IPS DF 19.7 (cell line): Measurements from ENCODE around the gene SPATA20.

Experiments
- DNase-seq: peaks from one replicate; pipeline ENCODE4 v3.0.0-alpha.2; 2013; ENCODE audit warnings: low read depth, low spot score

Gene SPATA20

GRCh38 chr17:50547035-50547735 lies at the start of gene SPATA20:
Gene SPATA20 (plus strand): TSS chr17:50547174. CDS start chr17:50547209, 35 bp downstream.
- no peak for DNase-seq

DNA sequence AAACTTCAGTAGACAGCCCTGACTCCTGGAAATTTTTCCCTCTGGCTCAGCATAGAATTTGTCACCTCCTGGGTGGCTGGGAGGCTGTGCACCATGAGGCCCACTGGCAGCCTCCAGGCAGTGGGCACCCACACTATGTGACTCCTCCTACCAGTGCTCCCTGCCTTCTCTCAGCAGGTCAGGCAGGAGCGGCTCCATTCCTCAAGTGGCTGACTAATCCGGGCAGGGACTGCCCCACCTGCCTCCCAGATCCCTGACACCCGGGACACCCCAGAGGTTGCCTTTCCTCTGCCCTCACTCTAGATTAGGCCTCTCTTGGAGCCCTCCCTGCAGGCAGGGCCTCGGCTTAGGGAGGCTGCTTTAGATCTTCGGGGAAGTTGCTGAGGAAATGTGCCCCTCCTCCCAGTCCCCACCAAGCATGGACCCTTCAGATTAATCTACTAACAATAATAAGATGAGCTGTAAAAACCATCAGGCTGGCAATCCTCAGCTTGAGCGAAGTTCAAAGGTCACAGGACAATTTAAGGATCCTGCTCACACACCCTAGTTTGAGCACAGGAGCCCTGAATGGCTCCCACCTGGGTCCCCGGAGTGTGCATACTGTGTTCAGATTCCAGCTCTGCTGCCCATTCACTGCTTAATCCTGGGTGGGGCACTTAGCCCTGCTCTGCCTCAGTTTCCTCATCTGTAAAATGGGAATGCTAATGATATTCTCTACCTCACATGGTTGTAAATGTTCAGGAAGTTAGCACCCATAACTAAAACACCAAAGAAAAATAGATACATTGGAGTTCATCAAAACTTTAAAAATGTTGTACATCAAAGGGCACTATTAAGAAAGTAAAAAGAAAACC lies 48.7 kb upstream of the SPATA20 start:
- DNase-seq, result no peak

- DNase-seq, result no peak
Measured at GRCh38 chr17:50499270-50499669, 47.7 kb upstream of the SPATA20 start.

GRCh38 chr17:50499721-50500120 lies 47.3 kb upstream of the SPATA20 start:
- DNase-seq, result no peak

- DNase-seq, result no peak
Measured at GRCh38 chr17:50501054-50501453, 45.9 kb upstream of the SPATA20 start.

- DNase-seq, result no peak
Measured at GRCh38 chr17:50502301-50502990, 44.5 kb upstream of the SPATA20 start.

- DNase-seq, result no peak
Measured at GRCh38 chr17:50505591-50506130, 41.3 kb upstream of the SPATA20 start.

DNA sequence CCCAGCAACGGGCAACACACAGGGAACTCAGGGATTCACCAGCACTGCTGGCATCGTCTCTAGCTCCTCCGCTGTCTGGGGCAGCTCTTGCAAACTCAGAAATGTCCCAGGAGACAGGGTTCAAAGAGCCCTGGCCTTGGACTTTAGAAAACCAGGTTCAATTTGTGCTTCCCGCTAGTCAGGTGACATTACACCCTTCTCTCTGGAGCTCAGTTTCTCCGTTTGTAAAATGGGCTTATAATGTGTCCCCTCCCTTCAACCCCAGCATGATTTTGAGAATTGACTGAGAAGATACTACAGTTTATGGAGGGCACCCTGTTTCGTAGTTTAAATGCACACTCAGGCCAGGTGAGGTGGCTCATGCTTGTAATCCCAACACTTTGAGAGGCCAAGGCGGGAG lies 40.7 kb upstream of the SPATA20 start:
- no peak for DNase-seq

DNA sequence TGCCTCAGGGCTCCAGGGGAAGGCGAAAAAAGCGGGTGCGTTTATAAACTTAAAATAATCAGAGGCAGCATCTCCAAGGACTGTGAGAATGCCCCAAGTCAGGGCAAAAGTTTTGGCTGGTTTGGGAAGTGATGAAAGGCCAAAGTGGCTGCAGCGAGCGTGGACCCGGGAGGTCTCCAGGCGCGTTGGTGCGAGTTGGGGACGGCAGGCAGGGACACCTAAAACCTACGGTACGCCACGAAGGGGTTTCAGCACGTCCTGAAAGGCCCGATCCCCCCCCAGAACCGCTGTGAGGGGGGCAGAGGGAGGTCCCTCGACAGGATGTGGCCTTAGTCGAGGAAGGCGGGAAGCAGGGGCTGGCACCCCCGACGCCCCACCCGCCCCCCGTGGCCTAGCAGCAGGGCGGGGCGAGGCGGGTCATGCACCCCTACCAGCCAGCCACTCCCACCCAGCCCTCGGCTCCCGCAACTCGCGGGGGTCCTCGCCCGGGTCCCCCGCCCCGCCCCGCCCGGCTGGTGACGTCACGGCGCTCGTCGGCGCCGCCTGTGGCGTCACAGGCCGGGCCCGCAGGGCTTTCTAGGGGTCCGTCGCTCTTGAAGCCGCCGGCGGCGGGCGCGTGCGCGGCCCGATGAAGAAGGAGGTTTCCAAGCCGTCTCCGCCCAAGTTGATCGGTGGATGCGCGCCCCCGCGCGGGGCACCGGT lies 39.0 kb upstream of the SPATA20 start, which contains the start of gene MYCBPAP:
Gene MYCBPAP (plus strand): TSS at position 569 of the 702 bp plus-strand sequence. CDS start 236 bp downstream, outside the sequence.
- peak; percentile 38 for DNase-seq

- DNase-seq, result no peak
Measured at GRCh38 chr17:50508573-50509460, 38.2 kb upstream of the SPATA20 start.

DNA sequence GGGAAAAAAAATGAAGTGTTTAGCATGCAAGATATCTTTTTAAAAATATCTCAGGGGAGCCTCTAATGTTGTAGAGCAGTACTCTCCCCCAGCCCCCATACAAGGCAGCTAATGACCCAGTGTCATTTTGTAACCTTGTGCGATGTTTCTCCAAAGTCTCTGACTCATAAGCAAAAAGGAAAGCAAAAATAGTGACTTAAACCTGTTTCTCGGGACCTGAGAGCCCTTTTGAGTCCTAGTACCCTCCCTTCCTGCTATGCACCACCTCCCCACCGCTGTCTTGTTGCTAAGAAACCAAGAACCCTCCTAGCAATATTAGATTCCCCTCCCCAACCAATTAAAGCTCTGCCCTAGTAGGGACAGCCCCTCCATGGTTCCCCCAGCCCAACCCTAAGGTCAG lies 35.9 kb upstream of the SPATA20 start:
- no peak for DNase-seq

DNA sequence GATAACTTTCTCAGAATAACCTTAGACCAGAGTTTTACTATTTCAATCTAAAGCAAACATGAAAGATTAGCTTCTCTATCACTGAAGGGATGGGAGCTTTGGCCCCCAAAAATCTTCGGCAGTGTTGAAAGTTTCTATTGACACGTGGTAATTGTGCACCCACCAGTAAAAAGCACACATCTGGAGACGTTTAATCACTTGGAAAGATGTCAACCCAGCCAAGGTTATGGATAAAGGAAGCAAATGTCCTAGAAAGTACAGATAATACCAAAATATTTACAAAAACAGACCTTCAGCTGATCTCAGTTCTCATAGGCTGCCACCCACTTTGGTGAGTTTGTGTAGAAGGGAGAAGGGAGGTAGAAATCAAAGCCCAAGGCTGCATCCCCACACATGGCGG lies 33.5 kb upstream of the SPATA20 start:
- no peak for DNase-seq

DNA sequence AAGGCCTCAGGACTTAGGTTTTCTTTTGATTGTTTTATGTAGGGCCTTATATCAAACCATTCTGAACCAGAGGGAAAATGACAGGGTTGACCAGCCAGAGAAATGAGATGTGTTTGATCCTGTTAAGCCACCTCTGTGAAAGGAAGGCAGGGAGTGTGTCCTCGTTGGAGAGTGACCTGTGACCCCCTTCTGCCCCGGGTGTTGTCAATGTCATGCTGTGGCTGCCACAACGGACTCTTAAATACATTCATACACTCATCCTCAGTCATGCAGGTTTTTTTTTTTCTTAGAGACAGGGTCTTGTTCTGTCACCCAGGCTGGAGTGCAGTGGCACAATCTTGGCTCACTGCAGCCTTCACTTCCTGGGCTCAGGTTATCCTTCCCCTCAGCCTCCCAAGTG lies 32.6 kb upstream of the SPATA20 start:
- DNase-seq, result no peak

- no peak for DNase-seq
Measured at GRCh38 chr17:50514936-50515702, 31.9 kb upstream of the SPATA20 start.

GRCh38 chr17:50517011-50517410 lies 30.0 kb upstream of the SPATA20 start:
- DNase-seq, result no peak

GRCh38 chr17:50517504-50518383 lies 29.2 kb upstream of the SPATA20 start:
- no peak for DNase-seq

DNA sequence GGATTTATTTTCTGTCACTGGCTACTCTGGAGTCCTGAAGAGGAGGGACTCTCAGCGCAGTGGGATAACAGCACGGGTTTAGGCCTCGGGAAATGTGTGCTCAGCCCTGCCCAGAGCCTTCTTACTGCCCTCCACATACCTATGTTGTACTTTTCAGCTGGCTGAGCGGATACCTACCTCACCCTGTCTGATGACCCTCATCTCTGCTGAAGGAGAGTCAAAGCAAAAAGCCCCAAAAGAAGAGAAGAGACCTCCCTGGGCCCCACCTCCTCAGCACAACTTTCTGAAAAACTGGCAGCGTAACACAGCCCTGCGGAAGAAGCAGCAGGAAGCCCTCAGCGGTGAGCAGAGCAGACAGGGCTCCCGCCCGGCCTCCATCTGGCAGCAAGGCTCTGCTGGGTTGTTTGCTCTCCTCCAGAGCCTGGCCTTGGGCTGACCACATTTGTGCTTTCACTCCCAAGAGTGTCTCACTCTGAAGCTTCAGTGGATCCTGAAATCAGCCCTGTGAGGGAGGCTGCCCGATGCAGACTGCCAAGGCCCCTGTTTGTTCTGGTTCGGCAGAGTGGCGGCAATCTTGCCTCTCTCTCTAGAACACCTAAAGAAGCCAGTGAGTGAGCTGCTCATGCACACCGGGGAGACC lies 28.5 kb upstream of the SPATA20 start:
- DNase-seq, result no peak
